Activated gamma-delta T cell treated with Interleukin-2 at 50 U/mL for 16 hours (primary cell): Measurements from ENCODE around the gene USP3.

Experiments
- DNase-seq: peaks from one replicate; pipeline ENCODE4 v3.0.0-alpha.2; 2020

Gene USP3

DNA sequence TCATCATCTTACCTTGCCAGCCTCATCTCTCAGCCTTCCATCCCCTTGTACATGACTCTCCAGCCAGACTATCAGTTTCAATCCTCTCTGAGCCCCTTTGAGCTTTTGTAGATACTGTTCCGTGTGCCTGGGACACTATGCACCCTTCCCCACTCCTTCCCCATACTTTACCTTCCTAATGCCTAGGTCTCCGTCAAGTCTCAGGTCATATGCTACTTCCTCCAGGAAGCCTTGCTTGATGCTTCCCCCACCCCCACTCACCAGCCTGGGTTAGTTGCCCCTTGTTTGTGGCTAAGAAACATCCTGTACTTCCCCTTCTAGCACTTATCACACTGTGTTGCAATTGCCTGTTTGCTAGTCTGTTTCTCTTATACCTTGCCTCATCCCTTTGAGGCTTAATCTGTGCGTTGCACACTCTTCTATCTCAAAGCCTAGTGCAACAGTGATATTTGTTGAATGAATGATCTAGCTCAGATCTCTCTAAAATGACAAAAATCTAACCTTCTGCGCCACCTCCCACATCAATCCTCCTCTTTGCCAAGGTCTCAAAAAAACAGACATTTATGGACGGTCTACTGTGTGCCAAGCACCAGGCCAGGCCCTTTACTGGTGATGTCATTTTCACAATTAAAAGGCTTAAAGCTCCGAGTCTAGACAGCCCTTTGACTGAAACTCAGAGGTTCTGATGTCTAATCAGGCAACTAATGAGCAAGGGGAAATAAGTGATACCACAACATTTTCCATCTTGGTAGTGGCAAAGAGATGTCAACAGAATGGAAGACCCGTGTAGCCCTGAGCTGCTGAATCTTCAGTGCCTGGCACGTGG, 6.5 kb upstream of the USP3 start:
- peak; percentile 81 for DNase-seq

DNA sequence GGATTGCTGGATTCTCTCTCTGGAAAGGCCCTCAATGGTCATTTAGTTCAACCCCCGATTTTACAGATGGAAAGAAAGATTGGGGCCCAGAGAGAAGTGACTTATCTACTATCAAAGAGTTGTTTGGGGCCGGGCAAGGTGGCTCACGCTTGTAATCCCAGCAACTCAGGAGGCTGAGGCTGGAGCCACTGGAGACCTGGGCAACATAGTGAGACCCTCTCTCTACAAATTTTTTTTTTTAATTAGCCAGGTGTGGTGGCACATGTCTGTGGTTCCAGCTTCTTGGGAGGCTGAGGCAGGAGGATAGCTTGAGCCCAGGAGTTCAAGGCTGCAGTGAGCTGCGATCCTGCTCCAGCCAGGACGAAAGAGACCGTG, 5.2 kb upstream of the USP3 start:
- DNase-seq, result no peak

DNA sequence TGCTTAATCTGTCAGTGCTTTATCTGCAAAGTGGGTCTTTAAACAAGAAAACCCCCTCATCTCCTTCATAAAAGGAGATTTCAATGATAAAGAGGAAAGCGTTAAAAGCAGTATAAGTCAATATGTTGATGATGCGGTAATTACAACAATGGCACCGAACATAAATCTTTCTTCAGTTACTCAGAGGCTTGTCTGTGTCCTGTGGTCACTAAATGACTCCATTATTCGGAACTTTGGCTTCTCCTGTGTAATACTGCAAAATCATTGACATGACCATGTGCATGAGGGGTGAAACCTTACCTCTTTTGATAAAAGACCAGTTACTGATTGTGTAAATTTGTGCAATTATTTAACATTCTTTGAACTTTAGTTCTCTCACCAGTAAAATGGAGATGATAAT, 4.8 kb upstream of the USP3 start:
- DNase-seq, result no peak

DNA sequence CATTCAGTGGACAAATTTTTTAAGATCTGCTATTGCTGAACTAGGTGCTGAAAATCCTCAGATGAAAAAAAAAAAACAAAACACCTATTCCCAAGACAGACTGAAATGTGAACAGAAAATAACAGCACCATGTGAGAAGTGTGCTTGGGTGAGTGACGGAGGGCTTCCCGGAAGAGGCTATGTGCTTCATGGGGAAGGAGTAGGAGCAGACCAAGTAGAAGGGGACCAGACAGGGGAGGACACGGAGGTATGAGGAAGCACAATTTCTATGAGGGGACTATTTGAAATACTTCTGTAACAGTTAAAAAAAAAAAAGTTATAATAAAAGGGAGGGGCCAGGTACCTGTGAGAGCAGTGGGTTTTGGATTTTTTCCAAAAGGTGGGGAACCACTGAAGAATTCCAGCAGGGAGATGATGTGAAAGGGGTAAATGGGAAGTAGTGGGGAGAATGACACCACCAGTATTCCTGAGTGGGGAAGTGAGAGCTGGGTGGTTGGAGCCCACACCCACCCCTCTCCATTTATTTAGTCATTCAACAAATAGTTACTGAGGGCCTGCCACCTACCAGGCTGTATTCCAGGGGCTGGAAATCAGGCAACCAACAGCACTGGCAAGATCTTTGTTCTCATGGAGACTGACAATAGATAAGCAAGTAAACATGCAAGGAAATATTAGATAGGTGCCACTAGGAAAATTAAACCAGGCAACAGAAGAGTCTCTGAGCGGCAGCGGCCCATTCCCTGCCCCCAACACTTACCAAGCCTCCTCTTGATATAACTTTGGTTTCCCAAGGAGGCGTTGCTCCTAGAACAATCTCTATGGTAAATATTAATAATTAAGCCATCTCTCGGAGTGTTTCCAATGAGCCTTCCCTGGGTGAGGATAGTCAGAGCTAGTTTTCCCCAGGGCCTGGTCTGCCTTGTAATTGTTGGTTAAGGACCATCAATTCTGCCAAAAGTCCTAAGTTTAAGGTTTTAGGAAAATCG, 3.8 kb upstream of the USP3 start:
- no peak for DNase-seq

DNA sequence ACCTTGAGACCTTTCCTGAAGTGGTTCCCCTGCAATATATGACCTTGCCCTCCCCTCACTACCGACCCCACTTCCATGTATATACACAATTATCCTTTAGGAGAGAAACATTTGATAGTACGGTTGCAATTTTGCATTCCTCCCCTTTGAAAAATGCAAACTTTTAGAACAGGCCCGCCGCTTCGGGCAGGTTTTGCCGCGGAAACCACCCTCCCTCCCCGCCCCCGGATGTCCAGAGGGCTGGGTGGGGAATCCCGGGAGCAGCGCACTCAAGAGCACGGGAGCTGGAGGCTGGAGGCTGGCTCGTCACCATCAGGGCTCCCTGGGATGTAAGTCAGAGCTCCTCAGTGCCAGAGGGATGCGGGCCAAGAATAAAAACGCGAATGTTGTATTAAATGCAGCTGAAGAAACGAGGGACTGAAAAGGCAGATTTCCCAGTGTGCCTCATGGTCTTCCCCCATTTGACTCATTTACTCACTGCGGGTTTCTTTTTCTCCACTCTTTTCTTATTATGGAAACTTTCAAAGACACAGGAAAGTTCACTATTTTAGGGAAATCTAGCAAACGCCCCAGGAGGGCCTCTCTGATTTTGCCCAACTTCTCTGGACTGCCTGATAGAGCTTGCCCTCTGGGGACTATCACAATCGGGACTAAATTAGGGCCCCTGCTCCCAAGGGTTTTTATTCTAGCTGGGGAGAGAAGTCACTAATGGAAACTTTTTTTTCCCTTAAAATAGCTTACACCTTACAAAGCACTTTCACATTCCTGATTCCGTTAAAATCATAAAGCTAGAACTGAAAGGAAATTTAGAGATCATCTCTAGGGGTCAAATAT, 2.9 kb upstream of the USP3 start:
- DNase-seq, result no peak

DNA sequence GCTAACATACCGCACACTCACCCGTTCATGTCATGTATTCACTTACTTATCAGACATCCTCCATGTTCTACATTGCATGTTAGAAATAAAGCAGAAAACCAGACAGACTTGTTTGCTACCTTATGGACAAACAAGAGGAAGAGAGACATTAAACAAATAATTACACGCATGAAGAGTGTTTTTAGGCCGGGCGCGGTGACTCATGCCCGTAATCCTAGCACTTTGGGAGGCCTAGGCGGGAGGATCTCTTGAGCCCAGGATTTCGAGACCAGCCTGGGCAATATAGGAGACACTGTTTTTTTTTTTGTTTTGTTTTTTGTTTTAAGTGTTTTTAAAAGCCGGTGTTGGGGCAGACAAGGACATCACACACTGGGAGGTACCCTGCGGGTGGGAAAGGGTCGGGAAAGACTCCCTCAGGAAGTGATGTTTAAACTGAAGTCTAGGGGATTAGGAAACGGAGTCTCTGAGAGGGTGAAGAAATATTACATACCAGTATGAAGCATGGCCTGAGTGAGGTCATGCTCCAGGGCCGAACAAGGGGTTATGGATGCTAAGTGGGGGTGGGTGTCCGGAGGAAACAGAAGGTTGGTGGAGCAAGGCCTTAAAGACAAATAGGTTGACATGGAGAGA, 2.1 kb upstream of the USP3 start:
- DNase-seq, result no peak

DNA sequence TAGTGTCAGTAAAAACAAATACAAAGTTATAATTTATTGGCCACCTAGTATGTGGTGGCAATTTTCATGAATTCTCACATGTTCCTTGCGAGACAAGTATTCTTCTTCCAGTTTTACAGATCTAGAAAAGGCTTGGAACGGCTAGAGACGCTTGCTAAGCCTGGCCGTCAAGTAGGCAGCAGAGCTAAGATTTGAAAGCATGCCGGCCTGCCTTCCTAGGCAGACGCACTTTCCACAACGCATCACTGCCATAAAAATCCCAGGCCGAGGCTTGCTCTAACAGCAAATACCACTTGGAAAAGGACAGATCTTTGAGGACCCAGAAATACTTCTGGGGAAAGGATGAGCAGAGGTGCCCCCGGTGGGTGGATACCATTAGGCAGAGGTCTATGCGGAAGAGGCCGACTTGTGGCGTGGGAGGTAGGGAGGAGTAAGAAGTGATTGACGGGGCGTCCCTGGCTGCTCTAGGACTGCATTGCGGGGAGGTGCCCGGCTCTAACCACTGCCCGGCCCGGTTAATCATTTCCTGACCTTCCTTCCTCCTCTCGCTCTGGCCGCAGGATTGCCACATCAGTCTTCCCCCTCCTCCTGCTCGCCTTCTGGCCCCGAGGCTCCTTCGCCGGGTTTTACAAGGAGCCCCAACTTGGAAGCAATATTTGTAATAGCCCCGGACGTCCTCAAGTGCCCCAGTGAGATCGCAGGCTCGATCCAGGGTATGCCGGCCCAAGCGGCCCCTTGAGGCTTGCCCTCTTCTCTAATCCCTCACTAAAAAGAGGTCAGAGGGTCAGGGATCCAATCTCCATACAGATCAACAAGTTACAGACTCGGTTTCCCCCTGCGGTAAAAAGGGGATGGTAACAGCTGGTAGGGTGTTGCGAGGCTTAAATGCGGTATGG, 1.3 kb upstream of the USP3 start:
- DNase-seq, result peak; percentile 65

DNA sequence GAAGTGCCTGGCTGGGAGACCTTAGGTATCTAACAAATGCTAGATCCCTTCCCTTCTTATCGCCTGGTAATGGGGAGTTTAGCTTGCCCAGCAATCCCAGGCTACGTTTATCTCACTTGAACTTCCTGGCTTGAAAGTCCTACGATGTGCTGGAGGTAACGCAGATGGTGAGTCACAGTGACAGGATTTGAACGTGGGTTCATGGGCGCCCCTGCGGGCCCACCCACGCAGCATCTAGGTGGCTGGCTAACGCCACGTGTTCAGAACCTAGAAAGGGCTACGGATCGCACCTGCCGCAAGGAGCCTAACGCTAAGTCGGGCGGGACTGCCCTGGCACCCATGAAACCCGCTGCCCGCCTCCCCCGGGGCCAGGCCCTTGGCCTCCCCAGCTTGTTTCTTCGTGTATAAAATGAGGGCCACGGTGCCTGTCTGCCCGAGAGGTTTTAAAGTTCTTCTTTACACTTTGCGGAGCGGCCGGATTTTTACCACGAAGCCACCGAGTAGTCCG, 600 bp upstream of the USP3 start:
- peak; percentile 84 for DNase-seq

DNA sequence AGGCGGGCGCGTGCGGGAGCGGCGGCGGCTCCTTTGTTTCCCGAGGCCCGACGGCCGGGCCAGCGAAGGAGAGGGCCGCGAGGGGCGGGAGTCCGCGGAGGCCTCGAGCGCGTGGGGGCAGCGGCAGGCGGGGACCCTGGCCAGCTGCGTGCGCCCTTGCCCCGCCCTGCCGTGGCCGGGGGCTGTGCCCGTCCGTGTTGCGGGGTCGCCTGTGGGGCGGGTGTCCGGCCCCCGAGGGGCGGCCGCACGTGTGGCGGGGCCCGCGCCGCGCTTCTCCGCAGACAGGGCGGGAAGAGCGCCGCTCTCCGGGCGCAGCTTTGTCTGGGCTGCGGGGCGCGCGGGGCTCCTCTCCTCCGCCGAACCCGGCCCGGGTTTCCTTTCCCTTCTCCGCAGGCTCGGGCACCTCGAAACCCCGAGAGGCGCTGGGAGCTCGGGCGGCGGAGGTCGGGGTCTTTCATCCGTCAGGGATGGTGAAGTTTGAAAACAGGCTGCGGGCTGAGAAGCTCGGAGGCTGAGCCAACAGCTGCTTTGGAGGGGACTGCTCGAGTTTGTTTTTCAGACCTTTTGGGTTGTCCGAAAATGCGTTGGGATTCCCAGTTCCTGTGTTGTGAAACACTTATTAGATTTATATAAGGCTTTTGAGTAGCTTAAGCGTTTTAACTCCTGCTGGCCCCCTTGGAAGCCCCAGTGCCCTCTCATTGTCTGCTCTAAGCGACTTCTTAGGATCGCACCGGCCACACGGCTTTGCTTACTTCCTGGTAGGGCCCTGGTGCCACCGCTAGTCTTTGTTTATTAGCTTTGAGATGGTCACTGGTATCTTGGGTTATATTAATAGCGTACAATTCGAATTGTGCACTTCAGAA, 817 bp downstream of the USP3 start:
- DNase-seq, result peak; percentile 34

DNA sequence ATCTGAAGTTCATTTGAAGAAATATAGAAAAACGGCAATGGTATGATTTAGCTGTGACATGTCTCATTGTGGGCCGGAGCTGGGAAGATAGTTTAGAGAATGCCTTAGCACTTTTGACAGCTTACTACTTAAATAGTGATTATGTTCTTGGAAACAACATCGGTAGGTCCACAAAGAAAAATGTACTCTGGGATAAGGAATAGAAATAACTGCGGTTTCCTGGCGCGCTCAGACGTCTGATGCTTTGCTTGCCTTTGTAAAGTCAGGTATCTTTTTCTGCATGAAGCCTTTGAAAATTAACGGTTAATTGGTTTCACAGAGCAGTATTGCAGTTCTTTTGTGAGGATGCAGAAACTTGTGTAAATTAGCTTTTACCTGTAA, 1.4 kb downstream of the USP3 start:
- DNase-seq, result no peak

DNA sequence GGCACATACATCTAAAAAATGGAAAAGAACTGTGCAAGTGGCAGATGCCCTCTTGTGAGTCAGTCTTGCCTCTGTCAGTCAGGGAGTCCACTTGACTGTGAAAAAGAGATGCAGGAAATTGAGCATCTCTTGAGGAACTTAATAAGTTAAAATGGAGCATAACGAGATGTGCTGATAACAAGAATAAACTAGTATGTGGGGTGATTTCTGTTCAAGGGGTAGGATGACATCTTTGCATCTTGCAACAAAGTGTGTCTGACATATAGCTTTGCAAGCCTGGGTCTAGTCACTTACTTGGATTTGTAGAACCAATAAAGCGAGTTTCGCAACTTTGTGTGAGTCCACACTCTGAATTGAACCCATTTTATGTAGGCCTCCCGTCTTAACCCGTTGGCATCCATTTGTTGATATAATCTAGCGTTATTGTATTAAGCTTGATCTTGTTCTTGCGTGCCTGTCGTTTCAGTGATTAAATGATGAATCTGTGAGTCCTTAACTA, 2.2 kb downstream of the USP3 start:
- no peak for DNase-seq

DNA sequence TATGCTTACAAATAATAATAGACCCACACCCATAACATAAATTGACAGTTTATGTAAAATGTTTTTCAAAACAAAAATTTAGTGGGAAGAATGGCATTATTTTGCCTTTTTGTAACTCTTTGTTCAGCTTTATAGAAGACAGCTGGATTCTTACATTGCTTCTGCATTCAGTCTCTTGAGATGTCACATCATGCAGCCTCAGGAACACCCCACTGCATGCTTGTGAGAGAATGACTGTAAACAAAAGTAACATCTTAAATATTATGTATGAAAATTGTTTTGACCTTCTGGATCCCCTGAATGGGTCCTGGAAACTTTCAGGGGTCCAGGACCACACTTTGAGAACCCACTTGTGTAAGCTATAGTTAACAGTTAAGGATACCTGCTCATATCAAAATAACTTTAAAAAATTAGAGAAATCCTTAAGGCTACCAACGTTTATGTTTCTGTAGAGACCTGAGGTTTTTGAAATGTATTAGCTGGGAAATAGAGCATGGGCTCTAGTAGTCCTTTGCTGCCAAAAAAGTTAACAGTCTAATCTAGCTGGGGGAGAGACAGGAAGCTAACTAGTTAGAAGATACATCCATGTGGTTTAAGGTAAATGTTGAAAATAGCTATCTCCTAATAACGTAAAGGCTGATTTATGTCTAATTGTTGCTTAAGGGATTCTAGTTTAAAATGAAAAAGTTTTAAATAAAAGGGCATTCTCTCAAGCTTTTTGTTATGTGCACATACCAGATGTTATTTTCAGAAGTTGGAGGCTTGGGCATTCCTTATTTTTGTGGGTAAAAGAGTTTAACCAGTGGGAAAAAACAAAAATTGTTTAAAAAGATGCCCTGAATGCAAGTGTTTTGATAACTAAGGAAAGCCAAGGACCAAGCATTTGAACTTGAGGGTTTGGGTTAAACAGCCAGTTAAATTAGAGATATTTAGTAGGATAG, 3.8 kb downstream of the USP3 start:
- no peak for DNase-seq

DNA sequence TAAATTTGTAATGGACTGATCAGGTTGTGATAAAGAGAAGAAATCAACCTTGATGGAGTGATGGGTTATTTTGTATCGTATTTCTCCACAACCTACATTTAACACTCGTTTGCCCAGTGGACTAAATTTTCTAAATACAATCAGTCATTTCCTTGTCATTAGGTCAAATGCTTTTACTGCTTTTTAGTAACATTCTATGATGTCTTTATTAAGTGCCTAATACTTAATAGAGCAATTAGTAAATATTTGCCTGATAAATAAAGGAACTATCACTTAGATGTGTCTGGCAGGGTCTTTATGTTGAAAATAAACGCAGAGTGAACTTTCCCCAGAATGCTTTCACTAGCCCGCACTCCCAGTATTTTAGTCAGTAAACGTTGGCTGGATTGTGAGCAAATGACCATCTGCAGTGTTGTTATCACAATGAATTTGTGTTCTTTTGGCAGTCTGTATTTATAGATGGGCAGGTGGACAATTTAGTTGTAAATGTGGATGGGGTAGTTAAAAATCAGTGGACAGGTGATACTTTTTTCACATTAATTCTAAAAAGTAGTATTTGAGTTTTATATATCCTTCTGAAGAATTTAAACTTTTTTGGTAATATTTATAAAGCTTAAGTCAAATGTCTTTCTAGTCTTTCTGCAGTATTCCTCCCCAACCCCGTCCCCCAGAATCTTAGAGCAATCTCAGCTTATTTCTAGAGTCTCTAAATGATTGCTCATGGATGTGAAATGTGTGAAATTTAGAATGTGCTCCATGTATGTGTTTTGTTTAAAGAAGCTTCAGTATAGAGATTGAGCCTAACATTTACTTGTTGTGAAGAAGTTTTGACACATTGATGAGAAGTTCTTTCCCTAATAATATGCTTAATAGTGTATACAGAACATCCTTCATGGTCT, 4.9 kb downstream of the USP3 start:
- no peak for DNase-seq

DNA sequence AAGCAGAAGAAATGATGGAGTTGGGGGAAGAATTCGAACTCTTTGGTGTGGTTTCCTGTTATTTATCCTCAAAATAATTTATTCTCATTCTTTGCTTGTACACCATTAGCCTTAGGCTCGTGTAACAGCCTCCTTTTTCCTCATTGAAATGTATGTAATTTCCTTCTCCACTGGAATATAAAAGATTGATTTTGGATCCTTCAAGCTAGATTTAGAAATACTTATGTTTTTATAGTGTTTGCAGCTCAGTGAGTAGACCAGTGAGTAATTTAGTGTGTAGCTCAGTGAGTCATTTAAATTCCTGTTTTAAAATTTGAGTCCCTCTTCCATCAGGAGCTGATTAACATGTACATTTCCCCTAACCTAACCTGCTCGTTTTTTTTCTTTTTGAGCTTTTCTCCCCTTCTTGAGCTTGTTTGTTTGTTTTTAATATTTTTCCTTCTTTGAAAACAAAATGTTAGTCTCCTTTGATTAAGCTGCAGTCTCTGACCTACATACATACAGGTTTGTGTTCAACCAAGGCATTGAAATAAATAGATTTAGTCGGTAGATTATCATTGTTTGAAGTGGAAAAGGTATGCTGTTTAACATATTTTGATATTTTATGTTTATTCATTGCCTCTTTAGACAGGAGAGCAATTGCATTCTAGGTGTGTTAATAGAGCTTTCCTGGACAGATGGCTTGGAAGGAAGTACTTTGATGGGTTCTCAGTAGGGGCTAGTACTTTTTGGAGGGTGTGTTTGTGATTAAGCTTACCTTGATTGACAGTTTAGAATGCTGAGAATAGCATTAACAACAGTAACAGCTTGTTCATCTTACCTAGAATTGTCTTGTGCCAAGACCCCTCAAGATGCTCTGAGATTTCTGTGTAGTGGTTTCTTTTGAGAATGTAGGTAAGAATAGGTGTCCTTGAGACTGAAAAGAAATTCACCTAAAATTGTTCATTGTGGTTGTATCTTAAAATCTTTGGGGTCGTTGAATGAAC, 5.9 kb downstream of the USP3 start:
- DNase-seq, result no peak

DNA sequence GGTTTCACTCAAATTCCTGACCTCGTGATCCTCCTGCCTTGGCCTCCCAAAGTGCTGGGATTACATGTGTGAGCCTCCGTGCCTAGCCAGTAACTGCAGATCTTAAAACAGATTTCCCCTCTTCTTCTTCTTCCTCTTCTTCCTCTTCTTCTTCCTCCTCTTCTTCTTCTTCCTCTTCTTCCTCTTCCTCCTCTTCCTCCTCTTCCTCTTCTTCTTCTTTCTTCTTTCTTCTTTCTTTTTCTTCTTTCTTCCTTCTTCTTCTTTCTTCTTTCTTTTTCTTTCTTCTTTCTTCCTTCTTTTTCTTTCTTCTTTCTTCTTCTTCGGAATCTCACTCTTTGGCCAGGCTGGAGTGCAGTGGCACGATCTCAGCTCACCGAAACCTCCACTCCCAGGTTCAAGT, 7.8 kb downstream of the USP3 start:
- no peak for DNase-seq

DNA sequence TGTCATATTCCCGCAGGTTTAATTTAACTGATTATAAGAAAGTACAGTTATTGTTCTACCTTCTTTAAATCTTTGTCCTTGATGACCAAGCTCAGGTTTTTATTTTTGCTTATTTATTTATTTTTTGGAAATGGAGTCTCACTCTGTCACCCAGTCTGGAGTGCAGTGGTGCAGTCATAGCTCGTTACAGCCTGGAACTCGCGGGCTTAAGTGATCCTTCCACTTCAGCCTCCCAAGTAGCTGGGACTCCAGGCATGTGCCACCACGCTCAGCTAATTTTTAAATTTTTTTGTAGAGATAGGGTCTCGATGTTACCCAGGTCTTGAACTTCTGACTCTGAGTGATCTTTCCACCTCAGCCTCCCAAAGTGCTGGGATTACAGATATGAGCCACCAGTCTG, 8.9 kb downstream of the USP3 start:
- DNase-seq, result no peak

DNA sequence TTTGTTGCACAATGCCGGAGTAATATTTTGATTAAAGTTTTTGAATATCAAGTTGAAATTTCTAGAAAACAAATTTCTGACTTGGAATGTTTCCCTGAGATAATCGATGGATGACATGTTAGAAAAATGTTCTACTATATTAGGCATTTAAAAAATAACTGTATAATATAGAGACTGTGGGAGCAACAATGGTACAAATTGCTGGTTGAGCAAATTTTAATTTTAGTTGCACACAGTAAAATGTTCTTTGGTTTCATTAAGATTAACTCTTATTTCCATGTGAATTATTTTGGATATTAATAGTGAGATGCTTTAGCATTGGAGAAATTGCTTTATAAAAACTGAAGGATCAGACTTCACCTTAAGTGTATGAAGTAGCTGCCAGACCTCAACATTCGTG, 9.3 kb downstream of the USP3 start:
- DNase-seq, result no peak
